A673 (cell line): Measurements from ENCODE around the gene SCTR. TPM values are rescaled to one million over a fixed set of nuclear protein-coding genes. Genes with fewer than 3 reads are reported as not detected.

Source experiments
- BruUV-seq: library from RNA; stranded (reverse); fragments of 400-500 nt; replicated peaks from 2 replicates; lab custom pipeline; 2021; lab: Mats Ljungman, UMichigan
- CTCF ChIA-PET: fragments of 300-600 bp; sonication (Branson Sonifier 250); formaldehyde crosslinking; loops from one replicate; lab custom pipeline; 2022; ENCODE audit warnings: antibody characterized with exemption; lab: Charles Lee
- POLR2A ChIA-PET: fragments of 300-600 bp; sonication (Branson Sonifier 250); formaldehyde crosslinking; loops from one replicate; lab custom pipeline; 2022; ENCODE audit warnings: antibody characterized with exemption; ENCODE audit not compliant: low non-redundant PET; lab: Charles Lee
- DNase-seq: peaks from one replicate; pipeline ENCODE4 v3.0.0-alpha.2; 2015; ENCODE audit warnings: low spot score
- H3K27ac ChIP-seq: fragments of 200-600 bp; sonication (generic); 2 replicates; pipeline ENCODE4 v1.5.1; 2016; ENCODE audit warnings: mixed run types, low read depth, mild to moderate bottlenecking, mixed read lengths, antibody characterized with exemption, low read length; ENCODE audit not compliant: poor library complexity, severe bottlenecking
- H3K27me3 ChIP-seq: fragments of 200-600 bp; sonication (generic); replicated peaks from 2 replicates; pipeline ENCODE4 v1.6.1; 2017; ENCODE audit warnings: mixed run types, low read depth, mild to moderate bottlenecking, mixed read lengths, antibody characterized with exemption, low read length; ENCODE audit not compliant: insufficient read depth, poor library complexity
- H3K36me3 ChIP-seq: fragments of 200-600 bp; sonication (generic); 2 replicates; pipeline ENCODE4 v1.6.1; 2016; ENCODE audit warnings: mixed run types, mild to moderate bottlenecking, mixed read lengths, antibody characterized with exemption, low read length; ENCODE audit not compliant: insufficient read depth, poor library complexity, severe bottlenecking
- H3K4me1 ChIP-seq: fragments of 200-600 bp; sonication (generic); 2 replicates; pipeline ENCODE4 v1.6.1; 2017; ENCODE audit warnings: mixed run types, mild to moderate bottlenecking, mixed read lengths, antibody characterized with exemption, low read length; ENCODE audit not compliant: insufficient read depth, poor library complexity, severe bottlenecking
- H3K4me3 ChIP-seq: fragments of 200-600 bp; sonication (generic); 2 replicates; pipeline ENCODE4 v1.5.1; 2016; ENCODE audit warnings: low read depth, mixed run types, mild to moderate bottlenecking, mixed read lengths, low read length; ENCODE audit not compliant: poor library complexity, severe bottlenecking
- H3K9me3 ChIP-seq: fragments of 200-600 bp; sonication (generic); 2 replicates; pipeline ENCODE4 v1.6.1; 2016; ENCODE audit warnings: mixed run types, low read depth, mild to moderate bottlenecking, mixed read lengths, antibody characterized with exemption, low read length; ENCODE audit not compliant: poor library complexity, severe bottlenecking
- CTCF ChIP-seq: fragments of 300-800, 200-600 bp; sonication (generic); conservative IDR thresholded peaks from 2 replicates; pipeline ENCODE4 v1.5.1; 2017; ENCODE audit warnings: low read depth, mild to moderate bottlenecking, antibody characterized with exemption, low read length, moderate library complexity, mixed read lengths
- EZH2 ChIP-seq: fragments of 200-600 bp; sonication (generic); IDR thresholded peaks from 2 replicates; pipeline ENCODE4 v1.6.1; 2017; ENCODE audit warnings: borderline replicate concordance, low read depth, mild to moderate bottlenecking, mixed read lengths, antibody characterized with exemption, low read length; ENCODE audit not compliant: poor library complexity, severe bottlenecking
- intact Hi-C: fragments of 100-400 bp; cut with micrococcal nuclease; formaldehyde crosslinking; loops from one replicate; pipeline ENCODE4 v1.10.0; 2022; ENCODE audit not compliant: unreplicated experiment
- total RNA-seq: library from RNA; stranded (reverse); gene quantifications from 2 replicates; pipeline ENCODE4 v1.2.3, GENCODE V29; 2021

The SCTR gene
- total RNA-seq, 1 experiment from 2014 or later = not detected

GRCh38 chr2:119517433-119517832, 6.8 kb downstream of the SCTR start:
- Histone ChIP-seq H3K4me3 (no peak overlapping the region), H3K36me3 (no peaks in the 10 kb centered on the region), H3K27me3 (no peaks in the 10 kb centered on the region), H3K27ac (no peak overlapping the region), H3K4me1 (no peaks in the 10 kb centered on the region), H3K9me3 (no peaks in the 10 kb centered on the region)
- peak; percentile 79 for DNase-seq
- intact Hi-C loops = loop anchor here (5.0 kb wide), 1 partner anchor 145 kb away; no protein-coding TSS in a partner anchor
- ChIA-PET POLR2A (no interaction called here), CTCF (interaction anchor here (0.7 kb wide), 2 partner anchors 9 to 799 kb away, joined by 3 to 4 read pairs; no protein-coding TSS in a partner anchor)
- TF ChIP-seq CTCF = peak; percentile 84
- TF ChIP-seq EZH2 = no peak
- no TSS peak for BruUV-seq

- no peak overlapping the region for H3K4me3 ChIP-seq
- H3K27me3 ChIP-seq = no peaks in the 10 kb centered on the region
- no peak for TF ChIP-seq CTCF
- no peak for TF ChIP-seq EZH2
- H3K36me3 ChIP-seq = no peaks in the 10 kb centered on the region
- no peaks in the 10 kb centered on the region for H3K9me3 ChIP-seq
- ChIA-PET CTCF (interaction anchor here (1.0 kb wide), 1 partner anchor 20 kb away, joined by 3 read pairs; no protein-coding TSS in a partner anchor), POLR2A (no interaction called here)
- H3K4me1 ChIP-seq = no peaks in the 10 kb centered on the region
- DNase-seq = no peak
- BruUV-seq = no TSS peak
- intact Hi-C loops = loop anchor here (5.0 kb wide), 1 partner anchor 146 kb away; no protein-coding TSS in a partner anchor
- no peak overlapping the region for H3K27ac ChIP-seq
Measured at GRCh38 chr2:119516121-119516520, 8.2 kb downstream of the SCTR start.

GRCh38 chr2:119513832-119514231, 10.5 kb downstream of the SCTR start:
- BruUV-seq = no TSS peak
- no peaks in the 10 kb centered on the region for H3K9me3 ChIP-seq
- no peak overlapping the region for H3K4me3 ChIP-seq
- POLR2A ChIA-PET = no interaction called here
- CTCF ChIA-PET = no interaction called here
- no peaks in the 10 kb centered on the region for H3K27me3 ChIP-seq
- no peak overlapping the region for H3K27ac ChIP-seq
- H3K36me3 ChIP-seq = no peaks in the 10 kb centered on the region
- no peak for TF ChIP-seq EZH2
- TF ChIP-seq CTCF = no peak
- intact Hi-C loops = no loop called here
- DNase-seq = peak; percentile 25
- no peaks in the 10 kb centered on the region for H3K4me1 ChIP-seq
